HTERT RPE-1 (cell line): Measurements from ENCODE around the gene PRR29.

Experiments
- in situ Hi-C: fragments of 300-500 bp; cut with MboI; formaldehyde crosslinking; loops from 4 replicates; pipeline ENCODE4 v1.14.3; 2020; ENCODE audit warnings: low sequenced_read_pairs

The PRR29 gene

GRCh38 chr17:63998050-63998720, at the start of gene PRR29:
Gene PRR29 (plus strand): TSS chr17:63998351. CDS start chr17:63998365, 14 bp downstream.
- in situ Hi-C loops: no loop called here

GRCh38 chr17:63948521-63948920, 49.6 kb upstream of the PRR29 start:
- in situ Hi-C loops: no loop called here

- in situ Hi-C loops: no loop called here
These were observed 48.4 kb upstream of the PRR29 start for GRCh38 chr17:63949576-63950250.

GRCh38 chr17:63950940-63951907, 46.9 kb upstream of the PRR29 start:
- in situ Hi-C loops: no loop called here

GRCh38 chr17:63954402-63955063, 43.6 kb upstream of the PRR29 start:
- in situ Hi-C loops: no loop called here

- in situ Hi-C loops: no loop called here
These were observed 42.9 kb upstream of the PRR29 start for GRCh38 chr17:63955232-63955631.

- in situ Hi-C loops: no loop called here
These were observed 42.4 kb upstream of the PRR29 start for GRCh38 chr17:63955791-63956190.

- in situ Hi-C loops: no loop called here
These were observed 41.7 kb upstream of the PRR29 start for GRCh38 chr17:63956296-63956920.

- in situ Hi-C loops: no loop called here
These were observed 38.1 kb upstream of the PRR29 start for GRCh38 chr17:63960006-63960405.

- in situ Hi-C loops: no loop called here
These were observed 37.7 kb upstream of the PRR29 start for GRCh38 chr17:63960430-63960829.

- in situ Hi-C loops: no loop called here
These were observed 36.6 kb upstream of the PRR29 start for GRCh38 chr17:63961355-63962212.

- in situ Hi-C loops: no loop called here
These were observed 35.8 kb upstream of the PRR29 start for GRCh38 chr17:63962298-63962744.

- in situ Hi-C loops: no loop called here
These were observed 35.0 kb upstream of the PRR29 start for GRCh38 chr17:63963123-63963522.

- in situ Hi-C loops: no loop called here
These were observed 31.4 kb upstream of the PRR29 start for GRCh38 chr17:63966646-63967264.

- in situ Hi-C loops: no loop called here
These were observed 30.2 kb upstream of the PRR29 start for GRCh38 chr17:63967953-63968352.

- in situ Hi-C loops: no loop called here
These were observed 28.9 kb upstream of the PRR29 start for GRCh38 chr17:63969278-63969677.

GRCh38 chr17:63972796-63973195, 25.4 kb upstream of the PRR29 start, which contains the start of gene SCN4A:
Gene SCN4A (minus strand): TSS chr17:63972918. CDS start chr17:63972841, 77 bp downstream.
- in situ Hi-C loops: no loop called here

- in situ Hi-C loops: no loop called here
These were observed 24.9 kb upstream of the PRR29 start for GRCh38 chr17:63973247-63973646.
